ENCODE data around the gene MRGPRF.

MRGPRF gene

GRCh38 chr11:69004411-69005182, 8.4 kb downstream of the MRGPRF start:
- in situ Hi-C loops (cut with HindIII; ENCODE audit: low sequenced_read_pairs): no loop called here

GRCh38 chr11:69003866-69004367, 9.1 kb downstream of the MRGPRF start:
- in situ Hi-C loops (cut with HindIII; ENCODE audit: low sequenced_read_pairs): no loop called here

DNA sequence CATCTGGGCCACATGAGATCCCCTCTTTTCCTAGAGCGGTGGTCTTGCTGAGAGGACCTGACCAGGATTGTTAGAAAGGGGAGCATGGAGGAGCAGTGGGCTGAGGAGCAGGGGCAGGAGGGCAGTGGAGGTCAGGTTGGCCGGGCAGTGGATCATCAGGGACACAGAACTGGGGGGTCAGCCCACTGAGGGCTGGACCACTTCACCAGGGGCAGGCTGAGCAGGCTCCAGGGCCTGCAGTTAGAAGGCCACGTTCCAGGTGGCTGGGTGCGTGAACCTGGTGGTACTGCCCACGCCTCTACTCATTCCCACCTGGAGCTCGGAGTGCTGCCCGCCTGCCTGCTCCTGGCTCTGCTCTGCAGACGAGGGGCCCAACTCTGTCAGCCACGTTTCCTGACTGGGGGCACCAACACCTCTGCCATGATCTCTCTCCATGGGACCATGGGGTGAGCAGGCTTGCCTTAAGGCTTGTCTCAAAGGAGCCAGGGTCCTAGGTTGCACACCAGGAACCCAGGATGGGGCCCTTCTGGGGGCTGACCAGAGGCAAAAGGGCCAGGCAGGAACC, 9.7 kb downstream of the MRGPRF start:
- in situ Hi-C loops (cut with HindIII; ENCODE audit: low sequenced_read_pairs): no loop called here

- in situ Hi-C loops (cut with HindIII; ENCODE audit: low sequenced_read_pairs): no loop called here
Observed at GRCh38 chr11:69002570-69003231, 10.3 kb downstream of the MRGPRF start.

DNA sequence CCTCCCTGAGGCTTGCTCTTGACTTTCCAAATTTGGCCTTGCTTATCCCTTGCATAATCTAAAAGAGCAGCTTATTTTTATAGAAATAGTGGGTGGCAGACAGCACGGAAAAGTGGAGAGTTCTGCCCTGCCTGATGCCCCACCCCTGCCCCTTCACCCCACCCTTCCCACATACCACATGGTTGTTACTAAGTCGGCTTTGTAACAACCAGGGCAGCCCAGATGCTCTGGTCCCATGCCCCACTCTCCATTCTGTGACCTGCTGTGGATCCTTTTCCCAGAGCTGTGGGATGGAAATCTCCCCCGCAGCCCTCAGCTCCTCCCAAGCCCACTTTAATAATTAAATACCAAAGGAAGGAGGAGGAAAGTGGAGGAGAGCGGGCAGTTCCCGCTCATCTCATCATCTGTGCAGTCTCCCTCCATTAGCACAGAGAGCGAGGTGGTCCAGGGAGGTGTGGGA, 10.9 kb downstream of the MRGPRF start:
- in situ Hi-C loops (cut with HindIII; ENCODE audit: low sequenced_read_pairs): no loop called here

DNA sequence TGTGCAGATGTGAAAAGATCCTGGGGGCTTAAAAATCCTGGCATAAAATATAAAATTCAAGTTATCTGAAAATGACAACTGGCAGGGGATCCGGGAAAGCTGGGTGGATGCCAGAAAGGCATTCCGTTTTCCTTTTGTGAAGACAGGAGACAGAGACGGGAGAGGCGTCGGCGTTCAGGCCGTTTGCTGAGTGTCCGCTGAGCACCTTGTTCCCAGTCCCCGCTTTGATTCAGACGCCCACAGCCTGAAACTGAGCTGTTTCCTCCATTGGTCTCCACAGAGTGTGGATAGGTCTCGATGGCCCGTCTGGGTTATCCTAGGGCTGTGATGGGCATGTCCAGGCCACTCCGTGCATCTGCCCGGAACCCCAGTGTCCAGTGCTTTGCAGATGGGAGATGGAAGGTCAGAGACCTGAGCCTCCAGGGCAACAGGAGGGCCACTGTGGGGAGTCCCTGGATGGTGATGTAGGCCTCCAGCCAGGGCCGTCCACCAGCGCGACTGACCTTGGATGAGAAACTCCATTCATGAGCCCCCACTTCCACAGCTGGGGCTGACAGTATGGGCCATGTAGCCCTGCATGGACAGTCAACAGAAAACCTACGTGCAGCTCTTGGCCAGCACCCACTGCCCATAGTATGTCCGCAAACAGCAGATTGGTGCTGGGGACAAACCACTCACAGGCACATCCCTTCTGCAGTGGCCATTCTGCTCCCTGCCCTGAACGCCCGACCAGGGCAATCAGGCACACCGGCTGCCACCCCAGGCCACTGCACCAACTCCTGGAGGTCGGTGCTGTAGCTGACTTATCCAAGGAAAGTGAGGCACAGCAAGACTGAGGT, 11.6 kb downstream of the MRGPRF start:
- in situ Hi-C loops (cut with HindIII; ENCODE audit: low sequenced_read_pairs): no loop called here

DNA sequence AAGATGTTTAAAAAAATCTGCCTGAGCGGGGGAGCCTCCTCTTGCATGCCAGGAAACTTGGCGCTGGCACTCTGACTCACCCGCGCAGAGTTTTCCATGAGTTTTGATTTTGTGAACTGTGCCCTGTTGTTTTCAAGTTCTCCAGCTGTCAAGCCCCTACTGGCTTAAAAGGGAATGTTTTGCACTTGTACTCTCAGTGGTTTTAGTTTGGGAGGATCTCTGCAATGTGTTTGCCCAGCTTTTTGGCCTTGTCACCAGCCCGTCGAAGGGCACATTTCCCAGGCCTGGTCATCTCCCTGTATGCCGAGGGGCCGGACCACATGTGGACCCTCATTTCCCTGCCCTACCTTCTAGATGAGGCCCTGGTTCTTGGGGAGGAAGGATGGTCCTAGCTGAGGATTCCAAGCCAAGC, 12.2 kb downstream of the MRGPRF start:
- in situ Hi-C loops (cut with HindIII; ENCODE audit: low sequenced_read_pairs): no loop called here

DNA sequence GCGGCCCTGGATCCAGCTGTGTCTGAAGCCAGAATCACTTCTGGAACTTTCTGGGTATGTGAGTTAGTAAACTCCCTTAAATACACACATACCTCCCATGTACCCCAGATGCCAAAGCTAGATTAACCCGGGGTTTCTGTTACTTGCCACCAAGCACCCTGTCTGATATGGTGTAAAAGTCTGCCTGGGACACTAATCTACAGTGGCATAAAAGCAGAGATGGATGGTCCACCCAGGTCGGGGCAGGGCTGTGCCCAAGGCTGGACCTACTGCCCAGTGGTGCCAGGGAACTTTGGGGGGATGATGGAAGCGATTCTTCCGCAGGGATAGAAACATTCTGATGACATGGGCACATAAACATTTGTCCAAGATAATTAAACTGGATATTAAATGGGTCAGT, 12.7 kb downstream of the MRGPRF start:
- in situ Hi-C loops (cut with HindIII; ENCODE audit: low sequenced_read_pairs): no loop called here

- in situ Hi-C loops (cut with HindIII; ENCODE audit: low sequenced_read_pairs): loop anchor here (5.0 to 10.0 kb wide), 2 partner anchors 32 to 95 kb away; partner anchors contain the start of genes IGHMBP2 and MRPL21
Observed at GRCh38 chr11:68999748-69000355, 13.2 kb downstream of the MRGPRF start.

- in situ Hi-C loops (cut with HindIII; ENCODE audit: low sequenced_read_pairs): loop anchor here (5.0 to 10.0 kb wide), 2 partner anchors 33 to 94 kb away; partner anchors contain the start of genes IGHMBP2 and MRPL21
Observed at GRCh38 chr11:68999093-68999747, 13.8 kb downstream of the MRGPRF start.

- in situ Hi-C loops (cut with HindIII; ENCODE audit: low sequenced_read_pairs): loop anchor here (5.0 to 10.0 kb wide), 2 partner anchors 34 to 94 kb away; partner anchors contain the start of genes IGHMBP2 and MRPL21
Observed at GRCh38 chr11:68998390-68998911, 14.6 kb downstream of the MRGPRF start.

DNA sequence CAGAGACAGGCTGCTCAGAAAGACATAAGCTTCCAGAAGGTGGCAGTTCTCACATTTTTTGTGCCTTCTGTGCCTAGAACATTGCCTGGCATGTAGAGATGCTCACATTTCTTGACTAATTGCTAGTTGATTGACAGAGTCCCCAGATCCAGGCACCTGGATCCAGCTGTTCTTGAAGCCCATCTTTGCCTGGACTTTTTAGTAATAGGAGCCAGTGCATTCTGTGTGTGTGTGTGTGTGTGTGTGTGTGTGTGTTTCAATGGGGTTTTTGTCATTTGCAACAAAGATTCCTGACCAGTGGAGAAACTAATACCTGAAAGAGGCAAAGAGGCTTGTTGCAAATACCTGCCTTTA, 15.1 kb downstream of the MRGPRF start:
- in situ Hi-C loops (cut with HindIII; ENCODE audit: low sequenced_read_pairs): loop anchor here (5.0 to 10.0 kb wide), 2 partner anchors 34 to 93 kb away; partner anchors contain the start of genes IGHMBP2 and MRPL21

DNA sequence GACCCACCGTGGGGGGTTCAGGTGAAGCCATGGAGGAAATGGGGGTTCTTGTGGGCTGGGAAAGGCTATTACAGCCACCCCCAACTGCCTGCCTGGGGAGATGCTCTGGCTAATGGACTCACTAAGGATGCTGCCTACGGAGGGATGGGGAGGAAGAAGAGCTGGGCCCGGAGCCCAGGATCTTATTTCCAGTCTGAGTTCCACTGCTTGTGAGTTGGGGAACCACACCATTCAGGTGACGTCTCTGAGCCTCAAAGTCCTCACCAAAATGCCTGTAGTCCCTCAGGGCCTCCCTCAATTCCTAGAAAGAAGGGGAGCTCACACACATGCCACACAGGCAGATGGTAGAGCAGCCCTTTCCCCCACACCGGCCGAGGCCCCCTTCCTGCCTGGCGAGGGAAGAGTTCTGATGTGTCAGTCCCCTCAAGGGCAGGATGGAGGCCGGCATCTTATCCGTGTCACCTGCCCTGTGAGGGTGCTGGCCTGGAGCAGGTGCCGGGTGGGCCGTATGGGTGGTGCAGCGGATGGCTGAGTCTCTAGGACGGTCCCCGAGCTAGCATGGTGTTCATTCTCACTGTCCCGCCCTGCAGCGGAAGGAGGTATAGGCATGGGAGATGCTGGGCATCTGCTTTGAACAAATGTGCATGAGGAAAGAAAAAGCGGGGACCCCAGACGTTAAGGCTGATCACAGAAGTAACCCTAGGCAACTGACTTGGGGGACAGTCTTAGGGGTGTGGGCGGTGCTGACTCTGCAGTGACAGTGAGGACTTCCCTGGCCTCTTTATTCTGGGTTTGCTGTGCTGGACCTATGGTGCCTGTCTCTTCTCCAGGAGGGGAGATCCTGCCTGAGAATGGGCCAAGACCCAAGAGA, 15.7 kb downstream of the MRGPRF start:
- in situ Hi-C loops (cut with HindIII; ENCODE audit: low sequenced_read_pairs): loop anchor here (5.0 to 10.0 kb wide), 2 partner anchors 35 to 93 kb away; partner anchors contain the start of genes IGHMBP2 and MRPL21

GRCh38 chr11:68996376-68997123, 16.5 kb downstream of the MRGPRF start:
- in situ Hi-C loops (cut with HindIII; ENCODE audit: low sequenced_read_pairs): loop anchor here (5.0 to 10.0 kb wide), 2 partner anchors 36 to 92 kb away; partner anchors contain the start of genes IGHMBP2 and MRPL21

DNA sequence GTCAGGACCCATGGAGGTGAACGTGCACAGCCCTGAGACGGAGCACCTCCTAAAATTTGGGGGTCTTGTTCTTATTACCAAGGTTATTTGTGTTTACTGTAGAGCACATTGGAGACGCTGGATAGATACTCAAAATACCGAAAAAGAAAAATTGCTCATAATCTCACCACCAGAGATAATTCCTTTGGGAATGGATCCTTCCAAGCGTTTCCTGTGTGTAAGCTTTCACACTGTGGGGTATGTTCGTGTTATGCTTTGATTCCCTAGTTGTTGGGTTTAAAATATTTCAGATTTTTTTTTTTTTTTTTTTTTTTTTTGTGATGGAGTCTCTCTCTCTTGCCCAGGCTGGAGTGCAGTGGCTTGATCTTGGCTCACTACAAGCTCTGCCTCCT, 18.2 kb downstream of the MRGPRF start:
- in situ Hi-C loops (cut with HindIII; ENCODE audit: low sequenced_read_pairs): loop anchor here (5.0 to 10.0 kb wide), 2 partner anchors 37 to 90 kb away; partner anchors contain the start of genes IGHMBP2 and MRPL21

DNA sequence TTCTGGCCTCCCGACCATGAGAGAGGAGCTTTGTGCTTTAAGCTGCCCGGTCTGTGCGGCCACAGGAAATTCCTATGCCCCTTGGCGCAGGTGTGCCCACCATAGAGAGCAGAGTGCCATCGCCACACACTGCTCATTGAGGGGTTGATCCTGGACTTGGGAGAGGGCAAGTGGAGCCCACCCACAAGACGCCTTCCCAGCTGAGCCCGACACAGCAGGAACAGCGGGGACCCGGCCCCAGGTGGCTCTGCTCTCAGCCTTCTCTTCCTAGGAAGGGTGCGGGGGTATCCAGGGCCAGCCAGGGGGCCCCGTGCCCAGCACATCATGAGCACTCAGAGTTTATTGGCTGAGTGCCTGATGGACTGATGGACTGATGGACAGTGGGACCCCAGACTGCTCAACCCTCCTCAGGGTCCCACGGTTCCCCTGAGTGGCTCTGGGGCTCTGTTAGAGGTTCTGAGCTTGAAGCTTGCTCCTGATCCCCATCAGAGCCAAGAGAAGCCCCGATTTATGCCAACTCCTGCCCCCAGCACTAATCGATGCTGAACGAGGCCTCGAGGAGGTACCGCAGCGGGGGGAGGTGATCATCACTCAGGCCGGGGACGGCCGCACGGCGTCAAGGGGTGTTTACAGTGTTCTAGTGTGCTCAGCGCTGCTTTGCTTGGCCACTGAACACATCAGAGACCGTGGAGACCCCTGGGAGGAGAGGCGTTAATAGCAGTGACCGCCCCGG, 18.7 kb downstream of the MRGPRF start:
- in situ Hi-C loops (cut with HindIII; ENCODE audit: low sequenced_read_pairs): loop anchor here (10.0 kb wide), 1 partner anchor 90 kb away; the partner anchor contains the start of genes IGHMBP2 and MRPL21

GRCh38 chr11:68993546-68993945, 19.5 kb downstream of the MRGPRF start:
- in situ Hi-C loops (cut with HindIII; ENCODE audit: low sequenced_read_pairs): loop anchor here (10.0 kb wide), 1 partner anchor 89 kb away; the partner anchor contains the start of genes IGHMBP2 and MRPL21
